GM11168 (cell line): ENCODE data around the gene PATL2.
"Not testable (repeated sequence)": the region's sequence is repeated elsewhere in the genome, so short reads cannot be mapped to it uniquely, and the experiment has no call there.

Source experiments
- in situ Hi-C: fragments of 300-500 bp; cut with MboI; formaldehyde crosslinking; loops from one replicate; pipeline ENCODE4 v1.12.0; 2022; ENCODE audit warnings: low sequenced_read_pairs; ENCODE audit not compliant: unreplicated experiment

PATL2 gene

GRCh38 chr15:44711096-44711742 is at the start of gene PATL2, which contains the start of gene B2M:
TSS of gene PATL2 (minus strand) at chr15:44711323. CDS start at chr15:44676490, 34,833 bp downstream.
TSS of gene B2M (plus strand) at chr15:44711517. CDS start at chr15:44711547, 30 bp downstream.
- in situ Hi-C loops = no loop called here

GRCh38 chr15:44753345-44753744 is 42.2 kb upstream of the PATL2 start:
- in situ Hi-C loops = no loop called here

GRCh38 chr15:44743454-44743853 is 32.3 kb upstream of the PATL2 start:
- in situ Hi-C loops = not testable (repeated sequence)

GRCh38 chr15:44739222-44739847 is 28.2 kb upstream of the PATL2 start:
- in situ Hi-C loops = loop anchor here (5.0 kb wide), 1 partner anchor 157 kb away; no protein-coding TSS in a partner anchor

- in situ Hi-C loops = loop anchor here (5.0 kb wide), 1 partner anchor 156 kb away; no protein-coding TSS in a partner anchor
Measured at GRCh38 chr15:44738340-44738984, 27.3 kb upstream of the PATL2 start.

GRCh38 chr15:44736181-44736765 is 25.1 kb upstream of the PATL2 start, which contains the start of gene TRIM69:
TSS of gene TRIM69 (plus strand) at chr15:44736528. CDS start at chr15:44736705, 177 bp downstream.
- in situ Hi-C loops = loop anchor here (5.0 kb wide), 1 partner anchor 154 kb away; no protein-coding TSS in a partner anchor

- in situ Hi-C loops = loop anchor here (5.0 kb wide), 1 partner anchor 153 kb away; no protein-coding TSS in a partner anchor
Measured at GRCh38 chr15:44735482-44736180, 24.5 kb upstream of the PATL2 start.

- in situ Hi-C loops = loop anchor here (5.0 kb wide), 1 partner anchor 153 kb away; no protein-coding TSS in a partner anchor
Measured at GRCh38 chr15:44734839-44735481, 23.8 kb upstream of the PATL2 start.

- in situ Hi-C loops = no loop called here
Measured at GRCh38 chr15:44729408-44730127, 18.4 kb upstream of the PATL2 start.

- in situ Hi-C loops = no loop called here
Measured at GRCh38 chr15:44728576-44729407, 17.7 kb upstream of the PATL2 start.

GRCh38 chr15:44728232-44728575 is 17.1 kb upstream of the PATL2 start:
- in situ Hi-C loops = not testable (repeated sequence)

- in situ Hi-C loops = no loop called here
Measured at GRCh38 chr15:44727485-44728231, 16.5 kb upstream of the PATL2 start.

- in situ Hi-C loops = no loop called here
Measured at GRCh38 chr15:44726568-44727484, 15.7 kb upstream of the PATL2 start.

- in situ Hi-C loops = no loop called here
Measured at GRCh38 chr15:44726136-44726535, 15.0 kb upstream of the PATL2 start.

- in situ Hi-C loops = no loop called here
Measured at GRCh38 chr15:44722011-44722410, 10.9 kb upstream of the PATL2 start.

GRCh38 chr15:44720460-44721176 is 9.5 kb upstream of the PATL2 start:
- in situ Hi-C loops = no loop called here
